Measurements from ENCODE around the gene HSPB1. TPM values are rescaled to one million over a fixed set of nuclear protein-coding genes. Genes with fewer than 3 reads are reported as not detected.
A peak's percentile ranks its signal among the peaks of the same experiment; 100 is the strongest.

HSPB1 gene
- total and polyA plus RNA-seq, 2 of the 13 experiments (the other 11 are each of a cell fraction or from before 2014, with no cell fraction given): 21.0 to 38.6 TPM

DNA sequence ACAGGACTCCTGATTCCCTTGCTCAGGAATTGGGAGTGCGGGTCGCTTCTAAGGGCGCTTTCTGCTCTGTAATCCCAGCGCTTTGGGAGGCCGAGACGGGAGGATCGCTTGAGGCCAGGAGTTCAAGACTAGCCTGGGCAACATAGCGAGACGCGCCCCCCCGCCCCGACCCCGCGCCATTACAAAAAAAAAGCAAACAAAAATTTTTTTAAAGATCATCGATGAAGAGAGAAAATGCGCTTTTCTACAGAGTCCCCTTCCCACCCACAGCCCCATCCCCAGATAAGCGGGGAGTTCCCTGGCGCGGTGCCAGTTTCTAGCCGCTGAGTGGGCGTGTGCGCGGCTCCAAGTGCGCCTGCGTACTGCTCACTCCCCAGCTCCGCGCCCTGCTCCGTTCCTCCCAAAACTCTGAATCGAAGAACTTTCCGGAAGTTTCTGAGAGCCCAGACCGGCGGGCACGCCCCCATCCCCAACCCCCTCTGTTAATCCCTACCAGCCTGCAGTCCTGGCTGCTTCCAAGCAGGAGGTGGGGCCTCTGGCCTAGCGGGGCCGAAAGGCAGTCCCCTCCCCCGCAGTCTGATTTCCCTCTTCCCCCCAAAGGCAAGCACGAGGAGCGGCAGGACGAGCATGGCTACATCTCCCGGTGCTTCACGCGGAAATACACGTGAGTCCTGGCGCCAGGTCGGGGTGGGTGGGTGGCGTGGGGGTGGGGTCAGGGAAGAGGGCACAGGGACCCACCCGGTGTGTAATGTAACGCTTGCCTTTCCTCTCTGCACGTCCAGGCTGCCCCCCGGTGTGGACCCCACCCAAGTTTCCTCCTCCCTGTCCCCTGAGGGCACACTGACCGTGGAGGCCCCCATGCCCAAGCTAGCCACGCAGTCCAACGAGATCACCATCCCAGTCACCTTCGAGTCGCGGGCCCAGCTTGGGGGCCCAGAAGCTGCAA lies 1.0 kb downstream of the HSPB1 start (continued):
- peak; percentile 11 for TF ChIP-seq AGO2 (optimal IDR thresholded peaks at IDR 0.05; ENCODE audit: low read depth, low read length)
- TF ChIP-seq, protein P1, sequence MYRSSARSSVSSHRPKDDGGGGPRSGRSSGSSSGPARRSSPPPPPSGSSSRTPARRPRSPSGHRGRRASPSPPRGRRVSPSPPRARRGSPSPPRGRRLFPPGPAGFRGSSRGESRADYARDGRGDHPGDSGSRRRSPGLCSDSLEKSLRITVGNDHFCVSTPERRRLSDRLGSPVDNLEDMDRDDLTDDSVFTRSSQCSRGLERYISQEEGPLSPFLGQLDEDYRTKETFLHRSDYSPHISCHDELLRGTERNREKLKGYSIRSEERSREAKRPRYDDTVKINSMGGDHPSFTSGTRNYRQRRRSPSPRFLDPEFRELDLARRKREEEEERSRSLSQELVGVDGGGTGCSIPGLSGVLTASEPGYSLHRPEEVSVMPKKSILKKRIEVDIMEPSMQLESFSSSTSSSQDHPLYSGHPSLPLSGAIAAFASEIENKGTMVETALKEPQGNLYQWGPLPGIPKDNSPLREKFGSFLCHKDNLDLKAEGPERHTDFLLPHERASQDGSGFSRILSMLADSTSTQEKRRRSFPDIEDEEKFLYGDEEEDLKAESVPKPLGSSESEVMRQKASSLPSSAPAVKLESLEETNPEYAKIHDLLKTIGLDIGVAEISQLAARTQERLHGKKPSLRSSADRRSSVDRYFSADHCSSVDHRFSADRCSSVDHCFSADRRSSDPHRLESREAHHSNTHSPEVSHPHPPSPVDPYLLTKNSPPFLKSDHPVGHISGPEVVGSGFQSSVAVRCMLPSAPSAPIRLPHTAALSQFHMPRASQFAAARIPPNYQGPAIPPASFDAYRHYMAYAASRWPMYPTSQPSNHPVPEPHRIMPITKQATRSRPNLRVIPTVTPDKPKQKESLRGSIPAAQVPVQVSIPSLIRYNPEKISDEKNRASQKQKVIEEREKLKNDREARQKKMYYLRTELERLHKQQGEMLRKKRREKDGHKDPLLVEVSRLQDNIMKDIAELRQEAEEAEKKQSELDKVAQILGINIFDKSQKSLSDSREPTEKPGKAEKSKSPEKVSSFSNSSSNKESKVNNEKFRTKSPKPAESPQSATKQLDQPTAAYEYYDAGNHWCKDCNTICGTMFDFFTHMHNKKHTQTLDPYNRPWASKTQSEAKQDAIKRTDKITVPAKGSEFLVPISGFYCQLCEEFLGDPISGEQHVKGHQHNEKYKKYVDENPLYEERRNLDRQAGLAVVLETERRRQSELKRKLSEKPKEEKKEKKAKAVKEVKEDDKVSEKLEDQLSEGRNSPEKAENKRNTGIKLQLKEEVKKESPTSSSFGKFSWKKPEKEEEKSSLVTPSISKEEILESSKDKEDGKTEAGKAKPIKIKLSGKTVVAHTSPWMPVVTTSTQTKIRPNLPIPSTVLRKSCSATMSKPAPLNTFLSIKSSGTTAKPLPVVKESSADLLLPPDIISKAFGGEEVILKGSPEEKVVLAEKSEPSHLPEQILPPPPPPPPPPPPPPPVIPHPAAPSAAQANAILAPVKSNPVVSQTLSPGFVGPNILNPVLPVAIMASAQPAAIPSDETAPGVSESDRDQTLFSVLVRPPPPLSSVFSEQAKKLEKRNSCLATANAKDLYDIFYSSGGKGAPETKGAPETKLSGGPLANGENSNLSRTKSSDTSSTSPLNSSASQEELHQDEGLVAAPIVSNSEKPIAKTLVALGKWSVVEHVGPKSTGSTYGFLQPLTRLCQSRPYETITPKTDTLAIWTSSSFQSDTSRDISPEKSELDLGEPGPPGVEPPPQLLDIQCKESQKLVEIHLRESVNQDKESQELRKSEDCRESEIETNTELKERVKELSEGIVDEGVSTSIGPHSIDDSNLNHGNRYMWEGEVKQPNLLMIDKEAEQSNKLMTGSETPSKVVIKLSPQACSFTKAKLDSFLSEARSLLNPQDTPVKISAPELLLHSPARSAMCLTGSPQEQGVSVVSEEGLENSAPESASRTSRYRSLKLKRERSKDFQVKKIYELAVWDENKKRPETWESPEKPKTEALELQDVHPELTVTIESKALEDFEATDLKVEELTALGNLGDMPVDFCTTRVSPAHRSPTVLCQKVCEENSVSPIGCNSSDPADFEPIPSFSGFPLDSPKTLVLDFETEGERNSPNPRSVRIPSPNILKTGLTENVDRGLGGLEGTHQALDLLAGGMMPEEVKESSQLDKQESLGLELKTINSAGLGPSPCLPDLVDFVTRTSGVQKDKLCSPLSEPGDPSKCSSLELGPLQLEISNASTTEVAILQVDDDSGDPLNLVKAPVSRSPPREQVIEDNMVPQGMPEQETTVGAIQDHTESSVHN (CRISPR knock-in tag; IDR thresholded peaks at IDR 0.05): no peak
- no peak for TF ChIP-seq MAFF (IDR thresholded peaks at IDR 0.05; ENCODE audit: low read depth, low read length)
- TF ChIP-seq HNRNPUL1 (IDR thresholded peaks at IDR 0.05; ENCODE audit: low read depth, low read length): no peak
- TF ChIP-seq ZEB1 (IDR thresholded peaks at IDR 0.05; ENCODE audit: insufficient replicate concordance, low read depth): no peak
- TF ChIP-seq ZC3H4 (CRISPR knock-in tag; IDR thresholded peaks at IDR 0.05; ENCODE audit: borderline replicate concordance): no peak
- TF ChIP-seq TBX2 (CRISPR knock-in tag; IDR thresholded peaks at IDR 0.05; ENCODE audit: borderline replicate concordance): peak; percentile 54; the same call in 1 of the 2 replicates
- TF ChIP-seq ZNF629 (CRISPR knock-in tag; conservative IDR thresholded peaks at IDR 0.05): no peak
- 0 out of 2 replicates have a peak, but pooled peaks have one; percentile 11 for TF ChIP-seq ONECUT2 (CRISPR knock-in tag; IDR thresholded peaks at IDR 0.05)
- TF ChIP-seq ZKSCAN5 (CRISPR knock-in tag; IDR thresholded peaks at IDR 0.05): no peak
- peak; percentile 56; the same call in 1 of the 2 replicates for TF ChIP-seq MIER3 (CRISPR knock-in tag; IDR thresholded peaks at IDR 0.05; ENCODE audit: borderline replicate concordance)
- no peak for TF ChIP-seq ZNF3 (CRISPR knock-in tag; IDR thresholded peaks at IDR 0.05)
- no peak for TF ChIP-seq SP140L (CRISPR knock-in tag; IDR thresholded peaks at IDR 0.05; ENCODE audit: borderline replicate concordance)
- TF ChIP-seq ESRRA (CRISPR knock-in tag; IDR thresholded peaks at IDR 0.05; ENCODE audit: low read depth): no peak
- TF ChIP-seq PHF20 (CRISPR knock-in tag; IDR thresholded peaks at IDR 0.05): peak; percentile 31; the same call in 1 of the 2 replicates
- TF ChIP-seq, protein P2, sequence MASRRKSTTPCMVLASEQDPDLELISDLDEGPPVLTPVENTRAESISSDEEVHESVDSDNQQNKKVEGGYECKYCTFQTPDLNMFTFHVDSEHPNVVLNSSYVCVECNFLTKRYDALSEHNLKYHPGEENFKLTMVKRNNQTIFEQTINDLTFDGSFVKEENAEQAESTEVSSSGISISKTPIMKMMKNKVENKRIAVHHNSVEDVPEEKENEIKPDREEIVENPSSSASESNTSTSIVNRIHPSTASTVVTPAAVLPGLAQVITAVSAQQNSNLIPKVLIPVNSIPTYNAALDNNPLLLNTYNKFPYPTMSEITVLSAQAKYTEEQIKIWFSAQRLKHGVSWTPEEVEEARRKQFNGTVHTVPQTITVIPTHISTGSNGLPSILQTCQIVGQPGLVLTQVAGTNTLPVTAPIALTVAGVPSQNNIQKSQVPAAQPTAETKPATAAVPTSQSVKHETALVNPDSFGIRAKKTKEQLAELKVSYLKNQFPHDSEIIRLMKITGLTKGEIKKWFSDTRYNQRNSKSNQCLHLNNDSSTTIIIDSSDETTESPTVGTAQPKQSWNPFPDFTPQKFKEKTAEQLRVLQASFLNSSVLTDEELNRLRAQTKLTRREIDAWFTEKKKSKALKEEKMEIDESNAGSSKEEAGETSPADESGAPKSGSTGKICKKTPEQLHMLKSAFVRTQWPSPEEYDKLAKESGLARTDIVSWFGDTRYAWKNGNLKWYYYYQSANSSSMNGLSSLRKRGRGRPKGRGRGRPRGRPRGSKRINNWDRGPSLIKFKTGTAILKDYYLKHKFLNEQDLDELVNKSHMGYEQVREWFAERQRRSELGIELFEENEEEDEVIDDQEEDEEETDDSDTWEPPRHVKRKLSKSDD (CRISPR knock-in tag; IDR thresholded peaks at IDR 0.05; ENCODE audit: low read depth): no peak

Measured in HepG2 (cell line).